ENCODE results near the gene USP19.

GRCh38 chr3:49122886-49123545 lies 2.4 kb upstream of the USP19 start:
- no peak for TF ChIP-seq CTCF (IDR thresholded peaks at IDR 0.05; ENCODE audit: low read depth, low read length)
- TF ChIP-seq POLR2A (IDR thresholded peaks at IDR 0.05; ENCODE audit: extremely low read depth, insufficient read length): no peak
- TF ChIP-seq MAX (IDR thresholded peaks at IDR 0.05; ENCODE audit: low read depth, low read length): no peak
- TF ChIP-seq MYC (IDR thresholded peaks at IDR 0.05; ENCODE audit: low read depth, low read length): no peak
